Measurements from ENCODE around the gene CCDC14.

CCDC14 gene

GRCh38 chr3:123930445-123930844 lies 30.6 kb downstream of the CCDC14 start:
- no peak for DNase-seq (ENCODE audit: low spot score)
- TF ChIP-seq CTCF (IDR thresholded peaks at IDR 0.05; ENCODE audit: extremely low read depth, missing control alignments) = no peak

GRCh38 chr3:123929325-123929724 lies 31.7 kb downstream of the CCDC14 start:
- DNase-seq (ENCODE audit: low spot score) = no peak
- TF ChIP-seq CTCF (IDR thresholded peaks at IDR 0.05; ENCODE audit: extremely low read depth, missing control alignments) = no peak

GRCh38 chr3:123926396-123926795 lies 34.6 kb downstream of the CCDC14 start:
- TF ChIP-seq CTCF (IDR thresholded peaks at IDR 0.05; ENCODE audit: extremely low read depth, missing control alignments) = no peak
- no peak for DNase-seq (ENCODE audit: low spot score)

- no peak for DNase-seq (ENCODE audit: low spot score)
- TF ChIP-seq CTCF (IDR thresholded peaks at IDR 0.05; ENCODE audit: extremely low read depth, missing control alignments) = no peak
These were observed 40.2 kb downstream of the CCDC14 start for GRCh38 chr3:123920868-123921267.

- DNase-seq (ENCODE audit: low spot score) = no peak
- no peak for TF ChIP-seq CTCF (IDR thresholded peaks at IDR 0.05; ENCODE audit: extremely low read depth, missing control alignments)
These were observed 40.6 kb downstream of the CCDC14 start for GRCh38 chr3:123920383-123920782.

GRCh38 chr3:123919353-123919752 lies 41.7 kb downstream of the CCDC14 start:
- no peak for TF ChIP-seq CTCF (IDR thresholded peaks at IDR 0.05; ENCODE audit: extremely low read depth, missing control alignments)

GRCh38 chr3:123914829-123915228 lies 46.2 kb downstream of the CCDC14 start:
- DNase-seq (ENCODE audit: low spot score) = no peak
- no peak for TF ChIP-seq CTCF (IDR thresholded peaks at IDR 0.05; ENCODE audit: extremely low read depth, missing control alignments)

More at GRCh38 chr3:123919353-123919752, 41.7 kb downstream of the CCDC14 start:
- DNase-seq (ENCODE audit: low spot score) = no peak

Measured in GM20000 (cell line).